HG02981 (cell line): Measurements from ENCODE around the gene ZNF774.
"Not testable (repeated sequence)": the region's sequence is repeated elsewhere in the genome, so short reads cannot be mapped to it uniquely, and the experiment has no call there.

Experiments used
- ATAC-seq: cut with Tn5 transposase; IDR thresholded peaks from one replicate; pipeline ENCODE4 v1.9.1; 2021; ENCODE audit warnings: mild to moderate bottlenecking, moderate library complexity; ENCODE audit not compliant: unreplicated experiment

The ZNF774 gene

DNA sequence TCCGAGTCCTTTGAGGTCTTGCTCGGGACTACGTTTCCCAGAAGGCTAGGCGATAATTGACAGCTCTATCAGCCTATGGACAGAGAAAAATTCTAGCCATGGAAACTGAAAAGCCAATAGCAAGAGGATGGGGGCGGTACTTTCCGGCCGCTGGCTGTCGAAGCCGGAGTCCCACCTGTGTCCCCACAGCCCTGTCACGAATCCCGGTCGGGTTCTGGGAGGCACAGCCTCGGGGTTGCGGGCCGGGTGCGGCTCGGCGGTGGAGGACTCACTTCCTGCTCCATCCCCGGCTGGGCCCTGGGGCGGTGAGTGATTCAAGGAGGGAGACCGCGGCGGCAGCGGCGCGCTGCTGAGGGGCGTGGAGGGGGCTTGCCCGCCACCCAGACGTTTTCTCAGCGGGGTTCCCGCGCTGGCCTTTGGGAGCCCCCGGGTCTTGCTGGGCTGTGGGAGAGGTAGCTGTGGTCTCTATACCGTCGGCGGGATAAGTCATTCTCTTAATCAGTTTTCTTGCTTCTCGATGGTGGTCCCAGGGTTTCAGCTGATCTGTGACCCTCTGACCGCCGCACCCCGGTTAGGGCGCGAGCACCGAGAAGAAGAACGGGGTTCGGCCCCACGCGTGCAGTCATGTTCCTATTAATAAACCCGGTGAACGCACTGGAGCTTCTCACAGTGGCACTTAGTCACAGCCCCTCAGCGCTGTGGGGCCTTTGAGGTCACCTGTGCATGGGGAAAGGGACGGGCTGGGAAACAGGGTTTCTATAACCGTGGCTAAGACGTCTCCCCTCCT is at the start of gene ZNF774:
Gene ZNF774, plus strand, starts transcription at position 178 of the 787 bp plus-strand sequence. CDS start 2,377 bp downstream, outside the sequence.
- ATAC-seq = peak; percentile 99

DNA sequence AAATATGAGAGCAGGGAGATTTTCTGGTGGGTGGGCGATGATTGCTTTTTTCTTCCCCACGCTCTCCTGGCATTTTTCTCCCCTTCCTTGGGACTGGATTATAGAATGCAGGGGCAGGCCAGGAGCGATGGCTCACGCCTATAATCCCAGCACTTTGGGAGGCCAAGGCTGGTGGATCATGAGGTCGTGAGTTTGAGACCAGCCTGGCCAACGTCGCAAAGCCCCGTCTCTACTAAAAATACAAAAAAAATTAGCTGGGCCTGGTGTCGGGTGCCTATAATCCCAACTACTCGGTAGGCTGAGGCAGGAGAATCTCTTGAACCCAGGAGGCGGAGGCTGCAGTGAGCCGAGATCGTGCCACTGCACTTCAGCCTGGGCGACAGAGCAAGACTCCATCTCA is 46.7 kb upstream of the ZNF774 start:
- not testable (repeated sequence) for ATAC-seq

DNA sequence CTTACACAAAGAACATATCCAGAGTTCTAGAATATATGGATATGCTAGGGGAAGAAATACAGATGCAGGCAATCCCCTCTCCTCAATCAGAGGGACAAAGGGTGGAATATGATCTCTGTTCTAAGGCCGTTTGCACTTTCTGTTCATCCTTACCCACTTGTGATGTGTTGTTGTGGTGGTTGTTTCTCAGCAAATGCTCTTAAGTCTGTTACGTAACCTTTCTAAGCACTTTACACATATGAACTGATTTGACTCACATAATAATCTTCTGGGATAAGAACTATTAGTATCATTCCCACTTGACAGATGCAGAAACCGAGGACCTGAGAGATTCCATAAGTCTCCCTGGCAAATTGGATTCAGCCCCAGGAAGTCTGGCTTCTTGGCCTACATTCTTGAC is 46.2 kb upstream of the ZNF774 start:
- ATAC-seq = no peak

DNA sequence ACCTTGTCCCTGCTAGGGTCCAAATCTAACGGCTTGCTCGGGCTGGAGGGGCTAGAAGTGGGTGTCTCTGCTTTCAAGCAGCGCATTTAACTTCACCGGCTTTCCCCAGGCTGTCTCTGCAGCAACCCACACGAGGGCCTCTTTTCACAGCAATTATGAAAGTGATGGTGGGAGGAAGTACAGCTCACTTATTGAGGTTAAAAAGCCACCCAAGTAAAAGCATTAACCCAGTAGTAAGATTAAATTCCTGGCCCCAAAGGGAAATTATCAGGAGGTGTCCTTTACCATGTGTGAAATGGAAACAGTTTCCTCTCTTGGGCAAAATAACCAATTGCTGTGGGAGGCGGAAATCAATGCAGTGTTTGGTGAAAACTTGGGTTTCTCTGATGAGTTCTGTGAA is 45.5 kb upstream of the ZNF774 start:
- no peak for ATAC-seq

DNA sequence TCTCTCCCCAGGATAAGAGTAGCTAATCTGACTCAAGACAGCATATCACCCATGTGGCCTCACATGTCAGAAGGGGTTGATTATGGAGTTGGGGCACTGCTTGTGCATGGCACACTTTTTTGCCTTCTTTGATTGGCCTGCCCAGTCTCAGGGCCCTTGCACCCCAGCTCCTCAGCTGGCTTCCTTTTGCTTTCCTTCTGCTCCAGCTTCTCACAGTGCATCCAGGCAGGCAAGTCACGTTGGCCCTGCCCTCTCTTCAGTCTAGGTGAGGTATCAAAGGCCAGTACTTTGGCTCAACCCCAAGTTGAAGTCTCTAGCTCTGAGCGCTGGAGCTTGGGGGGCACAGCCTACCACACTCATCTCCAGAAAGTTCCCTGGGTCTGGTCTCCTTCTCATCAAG is 44.4 kb upstream of the ZNF774 start:
- no peak for ATAC-seq

DNA sequence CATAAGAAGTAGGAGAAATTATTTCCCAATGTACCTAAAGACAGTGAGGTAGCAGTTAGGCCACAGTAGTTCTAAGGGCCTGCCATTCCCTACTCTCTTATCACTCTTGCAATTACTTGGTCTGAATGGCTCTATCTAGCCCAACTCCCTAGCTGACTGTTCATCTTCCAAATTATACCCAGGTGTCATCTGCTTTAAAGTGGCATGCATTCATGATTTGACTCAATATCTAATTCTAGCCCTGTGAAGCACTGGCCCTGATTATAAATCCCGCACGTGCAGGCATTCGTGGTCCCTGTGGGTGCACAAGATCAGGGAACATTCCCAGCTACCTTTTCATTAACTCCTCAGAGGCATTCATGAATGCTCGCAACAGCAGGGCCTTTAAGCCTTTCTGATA is 43.1 kb upstream of the ZNF774 start:
- no peak for ATAC-seq

DNA sequence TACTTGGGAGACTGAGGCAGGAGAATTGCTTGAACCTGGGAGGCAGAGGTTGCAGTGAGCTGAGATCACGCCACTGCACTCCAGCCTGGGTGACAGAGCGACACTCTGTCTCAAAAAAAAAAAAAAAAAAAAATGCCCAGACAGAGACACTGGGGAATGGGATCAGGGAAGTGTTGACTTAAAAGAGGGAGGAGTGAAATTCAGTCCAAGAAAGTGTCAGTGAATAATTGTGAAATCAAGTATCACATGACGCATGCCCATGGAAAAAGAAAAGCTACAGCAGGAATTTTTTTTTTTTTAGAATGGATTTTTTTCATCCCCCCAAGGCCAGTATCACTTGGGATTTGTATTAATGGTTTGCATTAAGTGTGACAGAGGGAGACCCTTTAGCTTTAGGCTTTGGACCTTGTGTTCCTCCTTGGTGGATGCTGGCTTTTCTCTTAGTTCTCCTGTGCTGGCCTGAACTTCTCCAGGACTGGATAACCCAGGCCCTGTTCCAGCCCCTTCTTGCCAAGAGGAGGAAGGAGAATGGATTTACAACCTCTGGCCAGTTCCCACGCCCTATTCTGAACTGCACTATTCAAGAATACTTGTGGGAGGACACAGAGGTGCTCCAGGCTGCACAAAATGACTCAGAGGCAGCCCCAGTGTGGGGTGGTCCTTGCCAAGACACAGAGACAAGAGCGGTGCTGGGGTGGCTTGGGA is 36.7 kb upstream of the ZNF774 start:
- ATAC-seq = no peak

DNA sequence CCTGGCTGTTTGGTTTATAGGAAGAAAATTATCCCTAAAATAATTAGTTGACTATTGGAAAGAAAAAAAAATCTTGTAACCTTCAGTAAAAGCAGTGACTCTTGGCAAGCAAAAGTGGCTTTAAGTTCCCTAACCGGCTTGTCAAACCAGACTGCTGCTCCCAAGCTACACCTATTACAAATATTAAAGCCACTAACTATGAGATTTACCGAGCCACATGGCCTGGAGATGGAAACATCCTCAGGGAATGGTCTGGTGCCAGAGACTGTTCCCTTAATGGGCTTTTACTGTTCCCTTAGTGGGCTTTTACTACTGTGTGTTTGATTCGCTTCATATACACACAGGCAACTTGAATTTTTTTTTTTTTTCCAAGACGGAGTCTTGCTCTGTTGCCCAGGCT is 35.9 kb upstream of the ZNF774 start:
- no peak for ATAC-seq

DNA sequence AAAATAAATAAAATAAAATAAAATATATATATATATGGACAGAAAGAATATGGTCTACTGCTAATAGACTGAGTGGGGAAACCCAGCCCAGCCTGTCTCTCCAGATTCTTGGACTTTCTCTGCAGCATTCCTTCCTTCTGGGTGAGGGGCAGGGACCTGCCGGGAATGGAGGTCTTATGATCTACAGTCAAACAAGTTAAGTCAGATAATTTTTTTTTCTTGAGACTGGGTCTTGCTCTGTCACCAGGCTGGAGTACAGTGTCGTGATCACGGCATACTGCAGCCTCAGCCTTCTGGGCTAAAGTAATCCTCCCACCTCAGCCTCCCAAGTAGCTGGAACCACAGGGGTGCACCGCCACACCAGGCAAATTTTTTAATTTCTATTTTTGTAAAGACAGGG is 33.5 kb upstream of the ZNF774 start:
- ATAC-seq = no peak

DNA sequence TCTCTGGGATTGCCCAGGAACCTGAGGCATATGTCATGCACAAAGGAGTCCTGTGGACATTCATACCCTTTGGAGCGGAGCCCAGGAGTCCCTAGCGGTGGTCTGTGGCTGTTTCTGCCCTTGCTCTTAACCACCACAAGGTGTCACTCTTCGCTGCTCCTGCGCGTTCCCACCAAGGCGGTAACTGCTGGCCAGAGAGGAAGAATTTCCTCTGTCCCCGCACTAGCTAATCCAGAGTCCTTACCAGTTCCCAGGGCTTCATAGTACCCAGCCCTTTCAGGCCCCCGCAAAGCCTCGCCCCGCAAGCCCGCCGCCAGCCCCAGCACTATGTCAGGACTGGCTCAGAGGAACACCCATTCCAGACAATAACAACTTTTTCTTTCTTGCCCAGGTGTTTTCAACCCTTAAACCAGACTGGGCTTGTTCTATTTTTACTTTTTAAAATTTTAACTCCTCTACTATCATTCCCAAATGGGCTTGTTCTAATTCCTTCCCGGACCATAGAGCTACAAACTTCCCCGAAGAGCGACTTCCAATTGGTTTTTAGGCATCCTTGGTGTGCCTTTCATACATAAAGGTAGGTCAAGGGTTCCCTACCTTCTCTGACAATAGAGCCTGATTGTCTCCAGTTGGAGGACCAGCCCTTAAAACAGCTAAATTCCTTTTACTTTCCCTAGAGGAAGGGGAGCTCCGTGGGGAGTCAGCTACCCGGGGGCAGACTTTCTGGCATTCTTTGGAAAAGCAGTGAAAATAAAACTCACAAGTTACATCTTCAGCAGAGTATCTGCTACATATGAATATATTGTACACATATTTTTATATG is 31.8 kb upstream of the ZNF774 start:
- peak; percentile 84 for ATAC-seq

DNA sequence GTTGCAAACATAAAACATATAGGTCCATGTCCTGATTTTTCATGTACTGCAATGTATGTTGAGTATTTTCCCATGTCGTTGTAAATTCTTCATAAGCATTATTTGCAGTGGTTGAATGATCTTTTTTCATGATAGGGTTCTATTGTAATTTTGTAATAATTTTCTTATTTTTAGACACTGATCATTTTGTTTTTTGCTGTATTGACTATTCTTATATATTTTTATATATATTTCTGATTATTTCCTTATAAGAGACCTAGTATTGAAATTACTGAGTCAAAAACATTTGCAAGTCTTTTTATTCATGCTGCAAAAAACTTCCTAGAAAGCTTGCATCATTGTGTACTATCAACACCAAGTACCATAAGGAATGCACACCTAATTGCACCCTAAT is 31.2 kb upstream of the ZNF774 start:
- ATAC-seq = no peak

DNA sequence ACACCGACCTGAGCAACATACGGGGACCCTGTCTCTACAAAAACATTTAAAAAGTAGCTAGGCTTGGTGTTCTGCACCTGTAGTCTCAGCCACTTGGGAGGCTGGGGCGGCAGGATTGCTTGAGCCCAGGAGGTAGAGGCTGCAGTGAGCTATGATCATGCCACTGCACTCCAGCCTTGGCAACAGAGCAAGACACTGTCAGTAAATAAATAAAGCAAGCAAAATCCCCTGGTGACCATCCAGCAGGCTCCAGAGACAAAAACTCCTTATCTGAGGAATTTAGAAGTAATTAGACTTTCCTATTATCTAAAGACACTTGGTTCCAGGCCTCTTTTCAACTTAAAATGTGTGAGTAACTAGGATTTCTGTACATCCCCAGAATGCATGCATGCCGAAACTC is 29.5 kb upstream of the ZNF774 start:
- no peak for ATAC-seq

DNA sequence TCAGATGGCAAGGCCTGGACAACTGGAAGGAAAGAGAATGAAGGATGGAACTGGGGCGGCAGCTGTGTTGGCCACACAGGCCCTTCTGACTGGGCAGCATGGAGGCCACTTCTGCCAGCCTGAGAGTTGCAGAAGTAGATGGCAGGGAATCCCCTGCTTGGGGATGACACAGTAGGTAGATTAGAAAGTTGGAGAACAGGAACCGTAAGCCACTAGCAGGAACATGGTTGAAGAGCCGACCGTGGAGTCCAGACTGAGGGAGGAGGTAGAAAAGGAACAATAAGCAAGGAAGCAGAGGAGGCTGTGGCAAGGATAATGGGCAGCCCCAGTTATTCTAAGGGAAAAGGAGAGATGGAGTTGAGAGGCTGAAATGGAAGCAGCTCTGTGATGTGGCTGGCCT is 26.4 kb upstream of the ZNF774 start:
- ATAC-seq = no peak

DNA sequence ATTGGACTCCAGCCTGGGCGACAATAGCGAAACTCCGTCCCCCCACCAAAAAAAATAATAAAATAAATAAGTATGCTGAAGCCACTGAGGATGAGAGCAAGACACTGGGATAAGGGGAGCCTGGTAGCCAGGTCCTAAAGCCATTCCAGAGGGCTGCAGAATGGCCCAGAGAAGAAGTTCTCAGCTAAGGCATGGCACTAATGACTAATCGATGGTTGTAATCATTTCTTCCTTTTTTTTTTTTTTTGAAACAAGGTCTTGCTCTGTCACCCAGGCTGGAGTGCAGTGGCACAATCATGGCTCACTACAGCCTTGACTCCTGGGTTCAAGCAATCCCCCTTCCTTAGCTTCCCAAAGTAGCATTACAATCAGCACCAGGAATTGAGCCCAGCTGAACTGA is 25.6 kb upstream of the ZNF774 start:
- no peak for ATAC-seq

DNA sequence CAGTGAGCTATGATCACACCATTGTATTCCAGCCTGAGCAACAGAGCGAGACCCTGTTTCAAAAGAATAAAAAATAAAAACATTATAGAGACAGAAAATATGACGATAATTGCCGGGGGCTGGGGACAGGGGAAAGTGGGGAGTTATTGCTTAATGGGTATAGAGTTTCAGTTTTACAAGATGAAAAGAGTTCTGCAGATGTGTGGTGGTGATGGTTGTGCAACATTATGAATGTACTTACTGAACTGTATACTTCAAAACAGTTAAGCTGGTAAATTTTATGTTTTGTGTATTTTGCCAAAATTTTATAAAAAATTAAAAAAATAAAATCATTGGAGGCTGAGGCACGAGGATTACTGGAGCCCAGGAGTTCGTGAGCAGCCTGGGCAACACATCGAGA is 24.8 kb upstream of the ZNF774 start:
- no peak for ATAC-seq

DNA sequence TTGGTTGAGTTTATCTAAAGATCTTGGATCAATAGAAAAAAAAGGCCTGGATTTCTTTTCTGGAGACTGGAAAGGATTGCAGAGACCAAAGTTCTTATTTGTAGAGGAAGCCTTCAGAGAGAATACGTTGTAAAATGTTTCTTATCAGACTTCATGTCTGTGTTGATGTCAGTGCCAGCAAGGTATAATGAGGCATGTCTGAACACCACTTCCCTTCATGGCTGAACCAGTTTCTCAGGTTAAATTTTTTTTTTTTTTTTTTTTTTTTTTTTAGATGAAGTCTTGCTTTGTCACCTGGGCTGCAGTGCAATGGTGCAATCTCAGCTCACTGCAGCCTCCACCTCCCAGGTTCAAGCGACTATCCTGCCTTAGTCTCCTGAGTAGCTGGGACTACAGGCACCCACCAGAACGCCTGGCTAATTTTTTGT is 17.8 kb upstream of the ZNF774 start:
- no peak for ATAC-seq

DNA sequence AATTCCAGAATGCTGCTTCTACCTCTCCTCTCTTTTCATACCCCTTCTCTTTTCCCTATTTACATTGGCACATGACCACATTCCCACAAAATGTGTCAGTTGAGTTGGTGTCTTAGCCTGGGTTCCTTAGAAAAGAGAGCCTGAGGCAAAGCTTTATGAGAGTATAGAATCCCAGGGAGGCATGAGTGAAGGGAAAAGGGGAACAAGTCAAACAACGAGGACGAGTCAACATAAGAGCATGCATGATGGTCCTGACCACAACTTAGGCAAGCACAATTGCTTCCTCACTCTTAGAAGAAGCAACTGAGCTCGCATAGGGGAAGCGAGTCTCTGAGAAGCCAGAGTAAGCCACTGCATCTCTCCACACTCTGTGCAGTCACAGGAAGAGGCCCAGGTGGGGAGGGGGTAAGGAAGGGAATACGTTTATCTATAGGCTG is 15.4 kb upstream of the ZNF774 start:
- no peak for ATAC-seq

DNA sequence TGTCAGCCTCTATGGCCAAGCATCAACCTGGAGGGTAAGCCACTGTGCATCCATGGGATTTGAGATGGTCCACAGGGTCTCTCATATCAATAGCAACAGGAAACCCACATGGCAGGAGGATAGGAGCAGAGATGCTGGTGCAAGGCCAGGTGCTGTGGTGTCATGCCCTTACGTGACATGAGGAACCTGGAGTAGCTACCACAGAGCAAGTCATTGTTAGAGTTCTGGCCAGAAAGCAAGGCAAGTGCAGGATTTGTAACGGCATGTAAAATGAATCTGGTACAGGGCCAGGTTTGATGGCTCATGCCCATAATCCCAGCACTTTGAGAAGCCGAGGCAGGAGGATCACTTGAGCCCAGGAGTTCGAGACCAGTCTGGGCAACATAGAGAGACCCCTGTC is 14.8 kb upstream of the ZNF774 start:
- ATAC-seq = no peak

DNA sequence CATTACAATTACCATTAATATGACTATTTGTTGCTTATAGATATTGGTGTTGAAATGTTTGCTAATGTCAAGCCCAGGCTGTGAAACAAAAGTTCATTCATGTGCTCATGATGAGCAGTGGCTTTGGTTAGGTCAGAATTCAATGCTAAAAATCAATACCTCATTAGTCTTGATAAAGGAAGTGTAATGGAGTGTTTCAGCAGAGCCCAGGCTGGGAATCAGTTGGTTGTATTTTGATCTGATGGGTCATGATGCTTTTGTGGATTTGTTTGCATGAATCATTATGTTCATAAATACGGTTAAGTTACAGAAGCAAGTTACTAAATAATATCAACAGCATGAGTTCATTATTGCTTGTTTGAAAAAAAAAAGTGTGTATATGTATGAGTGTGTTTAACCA is 13.6 kb upstream of the ZNF774 start:
- no peak for ATAC-seq

DNA sequence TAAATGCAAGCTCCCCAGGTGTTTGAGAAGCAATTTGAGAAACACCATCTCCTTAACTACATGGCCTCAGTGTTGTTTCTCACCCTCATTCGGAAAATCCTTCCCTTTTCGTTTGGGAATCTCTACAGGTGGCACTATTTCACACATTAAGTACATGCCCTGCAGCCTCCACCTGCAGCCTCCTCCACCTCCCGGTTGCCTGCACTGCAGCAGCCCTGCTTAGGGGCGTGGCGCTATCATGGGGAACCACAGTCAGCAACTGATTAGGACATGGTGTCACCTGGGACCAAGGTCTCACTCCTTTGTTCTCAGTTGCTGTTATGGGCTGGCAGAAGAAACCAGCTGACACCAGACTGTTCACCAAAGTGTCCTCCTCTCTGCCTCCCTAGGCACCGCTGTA is 11.7 kb upstream of the ZNF774 start:
- no peak for ATAC-seq

DNA sequence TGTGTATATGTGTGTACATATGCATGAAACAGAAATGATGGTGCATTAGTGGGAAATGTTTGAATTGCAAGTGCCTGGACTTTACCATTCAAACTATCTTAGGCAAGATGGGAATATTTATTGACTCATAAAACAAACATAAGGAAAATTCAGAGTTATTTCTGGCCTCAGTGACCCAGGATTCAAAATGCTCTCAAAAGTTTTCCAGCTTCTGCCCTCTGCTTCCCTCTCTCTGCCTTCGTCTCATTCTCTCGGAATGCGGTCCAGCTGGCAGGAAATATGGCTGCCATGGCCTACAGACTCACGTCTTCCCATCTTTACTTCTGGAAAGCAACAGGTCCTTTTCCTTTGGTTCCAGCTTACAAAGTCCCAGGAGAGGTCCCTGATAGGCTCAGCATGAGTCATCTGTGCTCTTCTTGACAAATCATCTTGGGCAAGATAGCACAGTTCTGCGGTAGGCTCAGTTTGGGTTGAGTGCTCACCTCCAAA is 8.7 kb upstream of the ZNF774 start:
- no peak for ATAC-seq
